H4 (cell line): ENCODE measurements around the gene ZNF883. TPM values are rescaled to one million over a fixed set of nuclear protein-coding genes. Genes with fewer than 3 reads are reported as not detected.
"Not testable (repeated sequence)": the region's sequence is repeated elsewhere in the genome, so short reads cannot be mapped to it uniquely, and the experiment has no call there.

Experiments used
- DNase-seq: peaks from one replicate; pipeline ENCODE4 v3.0.0-alpha.2; 2015; ENCODE audit warnings: low spot score
- total RNA-seq: library from RNA; depleted of rRNA; stranded (reverse); fragments of >200 nt; shearing (Covaris generic); gene quantifications from 2 replicates; pipeline ENCODE4 v1.2.3, GENCODE V29; 2014; rRNA removed

Gene ZNF883
- 3.2 and 3.6 TPM in 2 replicates for total RNA-seq

DNA sequence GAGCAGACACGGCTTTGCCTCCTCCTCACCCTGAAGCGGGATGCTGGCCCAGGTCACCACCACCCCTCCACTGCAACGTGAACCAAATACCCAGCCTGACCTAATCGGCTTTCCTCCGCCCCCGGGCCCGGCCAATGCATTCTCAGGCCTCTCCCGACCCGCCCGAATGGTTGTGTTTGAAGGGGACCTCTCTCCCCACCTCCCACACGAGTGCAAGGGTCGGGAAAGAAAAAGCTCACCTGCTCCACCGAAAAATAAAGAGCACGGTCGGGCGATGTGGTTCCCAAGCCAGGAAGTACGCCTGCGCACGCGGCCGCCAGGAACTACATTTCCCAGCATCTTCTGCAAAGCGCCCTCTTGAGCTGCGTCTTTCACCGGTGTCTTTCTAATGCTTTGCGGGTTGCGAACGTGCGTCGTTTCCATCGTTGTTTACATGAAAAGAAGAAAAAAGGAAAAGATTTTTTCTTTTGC is at the start of gene ZNF883:
Gene ZNF883 (minus strand): TSS at position 282 of the 471 bp plus-strand sequence.
- DNase-seq: peak; percentile 60

GRCh38 chr9:113061072-113061850 is 49.3 kb upstream of the ZNF883 start:
- DNase-seq: not testable (repeated sequence)

DNA sequence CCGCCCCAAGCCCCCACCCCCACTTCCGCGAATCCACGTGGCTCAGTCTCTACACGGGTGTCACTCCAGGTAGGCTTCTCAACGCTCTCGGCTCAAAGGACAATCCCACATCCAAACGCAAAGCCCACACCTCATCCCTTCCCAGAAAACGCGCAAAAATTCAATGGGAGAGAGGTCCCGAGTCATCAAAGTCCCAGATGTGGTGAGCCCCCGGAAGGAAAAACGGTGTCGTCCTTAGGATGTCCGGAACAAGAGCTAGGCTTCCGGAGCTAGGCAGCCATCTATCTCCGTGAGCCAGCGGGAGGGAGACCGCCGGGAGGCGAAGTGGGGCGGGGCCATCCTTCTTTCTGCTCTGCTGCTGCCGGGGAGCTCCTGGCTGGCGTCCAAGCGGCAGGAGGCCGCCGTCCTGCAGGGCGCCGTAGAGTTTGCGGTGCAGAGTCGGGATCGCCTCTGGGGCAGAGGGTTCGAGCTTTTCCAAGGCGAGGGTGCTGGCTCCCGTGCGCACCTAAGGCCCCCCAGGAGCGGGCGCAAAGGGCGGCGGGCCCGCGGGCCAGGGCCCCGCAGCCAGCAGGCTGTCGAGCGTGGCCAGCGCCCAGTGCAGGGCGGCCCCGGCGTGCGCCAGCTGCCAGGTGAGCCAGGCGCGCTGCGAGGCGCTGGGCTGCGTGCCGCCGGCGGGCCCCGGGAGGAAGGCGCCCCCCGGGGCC is 47.7 kb upstream of the ZNF883 start:
- DNase-seq: not testable (repeated sequence)

GRCh38 chr9:113057193-113057592 is 45.2 kb upstream of the ZNF883 start:
- no peak for DNase-seq

DNA sequence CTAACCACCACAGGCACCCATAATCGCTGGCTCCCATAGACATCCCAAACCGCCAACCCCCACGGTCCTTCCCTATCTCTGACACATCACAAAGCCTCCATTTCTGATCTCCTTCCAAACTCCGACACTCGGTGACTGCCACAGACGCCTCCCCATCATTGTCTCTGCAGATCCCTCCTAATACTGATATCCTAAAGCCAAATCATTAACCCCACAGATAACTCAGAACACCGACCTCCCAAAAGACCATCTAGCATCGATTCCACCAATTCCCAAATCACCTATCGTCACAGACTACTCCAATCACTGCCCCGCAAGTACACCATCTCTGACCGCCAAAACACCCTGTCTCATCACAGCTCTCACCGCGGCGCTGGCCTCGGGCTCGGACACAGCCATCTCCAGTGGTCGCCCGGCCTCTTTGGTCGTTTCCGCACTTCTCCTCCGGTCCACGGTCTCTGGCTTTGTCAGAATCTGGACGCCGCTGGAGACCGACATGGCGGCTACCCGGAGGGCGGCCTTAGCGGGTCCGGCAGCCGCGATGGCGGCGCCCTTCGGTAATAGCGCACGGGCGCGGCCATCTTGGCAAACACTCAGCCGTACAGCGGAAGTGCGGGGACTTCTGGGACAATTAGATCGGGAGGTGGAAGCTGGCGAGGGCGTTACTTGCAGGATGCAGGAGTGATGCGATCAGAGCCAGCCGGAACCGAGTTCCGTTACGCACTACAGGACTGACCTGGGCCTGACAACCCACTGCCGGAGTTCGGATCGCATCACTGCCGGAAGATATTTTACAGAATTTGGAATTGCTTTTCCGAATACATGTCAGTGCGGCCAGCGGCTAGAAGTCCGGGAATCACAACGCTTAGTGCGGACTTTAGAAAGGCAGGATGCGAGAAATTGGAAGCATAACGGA is 44.5 kb upstream of the ZNF883 start, which contains the start of gene ZFP37:
Gene ZFP37 (minus strand): TSS at position 534 of the 916 bp plus-strand sequence. CDS start 36 bp downstream, at position 498.
- peak; percentile 92 for DNase-seq

DNA sequence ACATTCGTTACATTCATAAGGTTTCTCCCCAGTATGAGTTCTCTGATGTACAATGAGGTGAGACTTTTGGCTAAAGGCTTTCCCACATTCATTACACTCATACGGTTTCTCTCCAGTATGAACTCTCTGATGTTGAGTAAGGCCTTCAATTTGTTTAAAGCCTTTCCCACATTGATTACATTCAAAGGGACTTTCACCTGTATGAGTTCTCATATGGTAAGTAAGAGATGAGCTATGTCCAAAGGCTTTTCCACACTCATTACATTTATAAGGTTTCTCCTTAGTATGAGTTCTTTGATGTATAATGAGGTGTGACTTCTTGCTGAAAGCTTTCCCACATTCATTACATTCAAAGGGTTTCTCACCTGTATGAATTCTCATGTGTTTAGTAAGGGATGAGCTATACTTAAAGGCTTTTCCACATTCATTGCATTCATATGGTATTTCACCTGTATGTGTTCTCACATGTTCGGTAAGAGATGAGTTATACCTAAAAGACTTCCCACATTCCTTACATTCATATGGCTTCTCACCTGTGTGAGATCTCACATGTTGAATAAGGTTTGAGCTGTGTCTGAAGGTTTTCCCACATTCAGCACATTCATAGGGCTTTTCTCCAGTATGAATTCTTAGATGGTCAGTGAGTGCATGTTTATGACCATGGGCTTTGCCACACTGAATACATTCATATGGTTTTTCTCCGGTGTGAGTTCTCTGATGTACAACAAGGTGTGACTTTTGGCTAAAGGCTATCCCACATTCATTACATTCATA is 31.1 kb upstream of the ZNF883 start:
- DNase-seq: peak; percentile 8

GRCh38 chr9:113026200-113026599 is 14.2 kb upstream of the ZNF883 start:
- DNase-seq: no peak

GRCh38 chr9:113018247-113018646 is 6.3 kb upstream of the ZNF883 start:
- no peak for DNase-seq

- no peak for DNase-seq
Observed at GRCh38 chr9:113012492-113012891, 500 bp upstream of the ZNF883 start.

DNA sequence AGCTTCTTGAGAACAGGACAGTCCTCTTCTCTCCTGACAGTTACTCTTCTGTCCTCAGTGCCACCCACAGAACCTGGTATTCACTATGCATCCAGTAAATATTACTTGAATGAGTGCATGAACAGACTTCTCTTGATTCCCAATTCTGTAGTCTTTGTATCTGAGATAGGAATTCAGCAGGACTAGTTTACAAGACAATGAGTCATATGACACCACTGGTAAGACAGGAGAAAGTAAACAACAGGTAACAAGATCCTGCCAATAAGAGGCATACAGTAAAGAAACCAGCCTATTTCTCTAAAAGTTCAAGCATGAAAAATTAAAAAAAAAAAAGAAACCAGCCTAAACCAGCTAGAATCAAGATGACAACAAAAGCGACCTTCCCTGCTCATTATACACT is 6.2 kb downstream of the ZNF883 start:
- no peak for DNase-seq

DNA sequence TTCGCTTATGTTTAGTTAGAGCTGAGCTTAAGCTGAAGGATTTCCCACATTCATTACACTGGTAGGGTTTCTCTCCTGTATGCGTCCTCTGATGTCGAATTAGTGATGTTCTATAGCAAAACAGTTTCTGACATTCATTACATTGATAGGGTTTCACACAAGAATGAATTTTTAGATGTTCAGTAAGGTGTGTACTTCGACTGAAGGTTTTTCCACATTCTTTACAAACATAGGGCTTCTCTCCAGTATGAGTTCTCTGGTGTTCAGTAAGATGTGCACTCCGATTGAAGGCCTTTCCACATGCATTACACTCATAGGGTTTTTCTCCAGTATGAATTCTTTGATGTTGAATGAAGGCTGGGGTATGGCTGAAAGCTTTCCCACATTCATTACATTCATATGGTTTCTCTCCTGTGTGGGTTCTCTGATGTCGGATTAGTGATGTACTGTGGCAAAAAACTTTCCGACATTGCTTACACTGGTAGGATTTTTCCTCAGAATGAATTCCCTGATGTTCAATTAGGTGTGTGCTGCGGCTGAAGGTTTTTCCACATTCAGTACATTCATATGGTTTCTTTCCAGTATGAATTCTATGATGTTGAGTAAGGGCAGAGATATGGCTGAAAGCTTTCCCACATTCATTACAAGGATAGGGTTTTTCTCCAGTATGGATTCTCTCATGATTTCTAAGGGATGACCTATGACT is 14.6 kb downstream of the ZNF883 start:
- DNase-seq: no peak

DNA sequence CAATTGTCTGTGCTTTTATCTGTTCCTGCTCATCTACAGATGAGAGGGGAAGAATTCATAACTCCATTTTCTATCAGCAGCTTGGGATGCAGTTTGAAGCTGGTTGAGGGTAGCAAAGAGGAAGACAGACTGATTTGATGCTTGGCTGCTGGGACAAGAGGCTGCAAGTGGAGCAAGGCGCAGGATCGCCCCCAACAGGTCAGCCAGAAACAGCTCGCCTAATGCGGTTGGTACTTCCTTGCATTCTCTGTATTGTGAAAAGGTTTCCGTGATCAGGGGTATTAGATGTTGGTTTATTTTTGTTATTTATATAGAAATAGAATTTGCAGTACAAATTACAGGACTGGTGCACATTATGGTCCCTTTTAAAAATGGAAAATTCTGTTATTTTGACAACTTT is 40.6 kb downstream of the ZNF883 start:
- DNase-seq: no peak

DNA sequence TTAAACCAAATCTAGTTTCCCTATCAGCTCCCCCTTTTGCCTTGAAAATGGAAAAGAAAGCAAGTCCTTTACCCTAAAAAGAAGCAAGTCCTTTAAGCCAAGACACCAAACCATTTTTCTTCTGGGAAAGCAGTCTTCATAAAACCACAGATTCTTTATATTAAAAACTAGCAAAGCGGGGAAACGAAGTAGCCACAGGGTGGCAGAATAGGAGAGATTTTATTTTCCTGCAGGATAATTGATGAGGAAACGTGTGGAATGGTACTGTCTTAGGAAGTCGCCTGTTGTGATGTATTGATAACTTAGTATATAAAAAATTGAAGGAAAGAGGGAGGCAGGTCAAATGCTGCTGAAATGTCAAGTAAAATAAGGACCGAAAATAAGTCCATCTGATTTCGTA is 41.1 kb downstream of the ZNF883 start:
- DNase-seq: no peak

DNA sequence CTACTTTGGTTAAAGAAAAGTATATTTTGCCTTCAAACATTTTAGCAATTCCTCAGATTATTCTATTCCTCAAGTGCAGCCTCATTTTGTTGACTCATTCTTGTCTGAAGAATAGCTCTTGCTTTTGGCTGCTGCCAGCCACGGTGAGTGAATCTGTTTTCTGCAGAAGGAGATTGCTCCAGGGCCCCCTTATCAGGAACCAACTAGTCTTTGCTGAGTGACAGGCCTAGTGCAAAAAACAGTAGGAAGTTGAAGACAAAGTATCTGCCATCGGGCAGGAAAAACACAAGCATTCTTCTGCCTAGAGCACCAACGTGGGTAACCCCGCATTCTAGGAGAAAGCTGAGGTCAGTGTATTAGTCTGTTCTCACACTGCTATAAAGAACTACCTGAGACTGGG is 42.3 kb downstream of the ZNF883 start:
- DNase-seq: no peak

GRCh38 chr9:112955550-112955949 is 56.4 kb downstream of the ZNF883 start:
- DNase-seq: no peak

DNA sequence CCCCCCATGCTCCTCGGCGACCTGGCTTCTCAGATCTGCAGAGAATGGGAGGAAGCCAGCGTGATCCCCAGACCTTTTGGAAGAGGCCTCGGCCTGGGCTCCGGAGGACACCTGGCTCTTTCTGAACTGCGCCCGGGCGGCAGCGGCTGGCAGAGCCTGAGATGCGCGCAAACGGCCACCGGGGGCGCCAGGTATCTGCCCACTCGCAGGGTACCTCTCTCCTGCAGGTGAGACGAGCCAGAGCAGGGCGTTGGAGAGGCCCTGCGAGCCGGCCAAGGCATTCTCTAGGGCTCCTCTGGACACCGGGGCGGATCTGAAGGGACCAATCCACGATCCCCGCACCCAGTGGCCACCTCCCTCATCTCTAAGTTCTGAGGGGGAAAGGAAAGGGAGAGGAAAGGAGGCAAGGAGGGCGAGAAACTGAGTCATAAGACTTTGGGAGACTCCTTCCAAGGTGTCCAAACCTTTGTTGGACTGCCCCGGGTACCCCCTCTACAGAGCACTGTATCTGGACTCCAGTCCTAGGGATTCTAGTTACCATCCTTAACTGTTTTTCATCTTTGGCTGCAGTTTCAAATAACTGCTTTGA is 66.3 kb downstream of the ZNF883 start:
- DNase-seq: no peak

DNA sequence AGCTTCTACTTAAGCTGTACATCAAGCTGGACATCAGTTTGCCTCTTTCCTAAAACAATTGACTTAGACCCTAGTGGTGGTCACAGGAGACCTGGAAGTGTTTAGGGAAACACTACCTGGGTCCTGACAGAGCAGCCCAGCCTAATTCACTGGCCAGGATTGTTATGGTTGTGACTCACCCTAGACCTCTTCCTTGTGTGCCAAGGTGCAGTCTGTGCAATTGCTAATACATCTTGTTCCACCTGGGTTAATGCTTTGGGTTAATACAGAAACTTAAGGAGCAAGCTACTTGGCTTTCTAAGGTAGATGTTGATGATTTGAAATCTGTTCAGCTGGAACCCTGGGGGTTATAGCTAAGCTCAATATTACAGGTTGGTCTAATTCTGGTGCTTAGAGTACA is 72.6 kb downstream of the ZNF883 start:
- no peak for DNase-seq

DNA sequence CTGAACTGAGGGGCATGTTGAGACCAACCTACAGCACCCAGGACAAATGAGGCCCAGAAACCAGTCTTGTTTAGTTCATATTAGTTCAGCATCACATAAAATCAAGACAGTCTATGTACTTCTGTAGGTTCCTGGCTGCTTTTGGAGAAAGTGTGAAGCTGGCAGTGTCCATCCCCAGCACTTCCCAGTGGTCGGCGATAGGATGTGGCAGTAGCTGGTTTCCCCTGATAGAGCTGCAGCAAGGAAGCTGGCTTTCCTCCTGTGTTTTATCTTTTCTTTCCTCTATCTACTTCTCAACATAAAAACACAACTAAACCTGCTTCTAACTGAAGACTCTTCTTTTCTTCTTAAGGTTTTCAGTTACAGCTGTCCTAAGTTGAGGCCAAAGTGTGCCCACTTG is 78.3 kb downstream of the ZNF883 start:
- no peak for DNase-seq

DNA sequence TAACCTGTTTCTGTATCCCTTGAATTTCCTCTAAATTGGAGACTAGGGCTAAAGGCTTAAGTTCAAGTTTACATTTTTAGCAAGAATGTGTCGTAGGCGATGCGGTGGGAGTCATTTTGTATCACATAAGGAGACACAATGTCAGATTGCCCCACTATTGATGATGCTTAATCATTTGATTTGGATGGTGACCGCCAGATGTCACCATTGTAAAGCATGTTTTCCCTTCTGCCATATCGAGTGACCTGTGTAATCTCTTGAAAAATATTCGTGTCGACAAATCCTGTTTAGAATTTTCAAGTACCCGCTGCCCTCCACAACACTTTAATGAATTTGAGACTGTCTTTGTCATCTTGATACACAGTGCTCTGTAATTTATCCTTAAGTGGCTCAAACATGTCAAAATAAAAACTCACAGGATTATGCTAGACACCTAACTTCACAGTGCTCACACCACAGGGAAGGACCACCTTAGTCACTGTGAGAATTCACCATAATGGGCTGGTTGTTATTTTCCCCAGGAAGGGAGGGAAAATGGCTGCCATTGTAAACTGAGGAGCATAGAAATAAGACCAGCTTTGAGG is 86.8 kb downstream of the ZNF883 start:
- DNase-seq: peak; percentile 43

DNA sequence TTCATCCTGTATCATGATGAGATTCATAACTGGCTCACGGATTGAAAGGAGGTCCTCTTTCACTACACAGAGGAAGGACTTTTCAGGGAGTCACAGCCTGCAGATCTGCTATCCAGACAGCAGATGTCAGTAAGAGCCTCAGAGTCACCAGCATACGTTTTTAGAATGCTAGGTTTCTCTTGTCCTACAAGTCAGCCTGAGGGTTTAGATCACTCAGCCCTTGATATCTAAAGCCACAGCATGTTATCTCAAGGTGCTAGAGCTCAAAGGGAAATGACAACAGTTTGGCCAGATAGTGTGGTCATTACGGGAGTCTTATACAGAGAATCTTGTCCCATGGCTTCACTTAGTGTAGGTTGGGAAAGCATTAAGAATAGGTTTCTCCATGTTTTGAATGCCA is 90.4 kb downstream of the ZNF883 start:
- peak; percentile 51 for DNase-seq
